Progenitor cell of endocrine pancreas (in vitro differentiated cells): Measurements from ENCODE around the gene NLK. TPM values are rescaled to one million over a fixed set of nuclear protein-coding genes. Genes with fewer than 3 reads are reported as not detected.

Experiments
- DNase-seq: peaks from one replicate; pipeline ENCODE4 v3.0.0; 2021; ENCODE audit warnings: low spot score; ENCODE audit not compliant: unreplicated experiment
- H3K27ac Mint-ChIP-seq: 2 replicates; pipeline ENCODE4 v1.8.0; 2021; ENCODE audit warnings: mild to moderate bottlenecking, moderate library complexity, mixed read lengths
- H3K27me3 Mint-ChIP-seq: 2 replicates; pipeline ENCODE4 v1.8.0; 2021; ENCODE audit warnings: mixed read lengths
- H3K36me3 Mint-ChIP-seq: 2 replicates; pipeline ENCODE4 v1.8.0; 2022; ENCODE audit warnings: mixed read lengths; ENCODE audit not compliant: insufficient read depth
- H3K4me1 Mint-ChIP-seq: 2 replicates; pipeline ENCODE4 v1.8.0; 2021; ENCODE audit warnings: low read depth, mixed read lengths
- H3K4me3 Mint-ChIP-seq: 2 replicates; pipeline ENCODE4 v1.8.0; 2021; ENCODE audit warnings: low read depth, mild to moderate bottlenecking, moderate library complexity, mixed read lengths
- H3K9me3 Mint-ChIP-seq: 2 replicates; pipeline ENCODE4 v1.8.0; 2021; ENCODE audit warnings: low read depth, mixed read lengths
- total RNA-seq: library from RNA; stranded (reverse); gene quantifications from 2 replicates; pipeline ENCODE4 v1.2.1, GENCODE V29; 2021
- TF ChIP-seq, protein P1 (sequence below): fragments of 200-600 bp; sonication (generic); IDR thresholded peaks from one replicate; pipeline ENCODE4 v1.5.0; 2021; ENCODE audit warnings: antibody characterized with exemption, mild to moderate bottlenecking; ENCODE audit not compliant: unreplicated experiment

The NLK gene
- total RNA-seq, 1 donor from 2014 or later, result 38.9 TPM

DNA sequence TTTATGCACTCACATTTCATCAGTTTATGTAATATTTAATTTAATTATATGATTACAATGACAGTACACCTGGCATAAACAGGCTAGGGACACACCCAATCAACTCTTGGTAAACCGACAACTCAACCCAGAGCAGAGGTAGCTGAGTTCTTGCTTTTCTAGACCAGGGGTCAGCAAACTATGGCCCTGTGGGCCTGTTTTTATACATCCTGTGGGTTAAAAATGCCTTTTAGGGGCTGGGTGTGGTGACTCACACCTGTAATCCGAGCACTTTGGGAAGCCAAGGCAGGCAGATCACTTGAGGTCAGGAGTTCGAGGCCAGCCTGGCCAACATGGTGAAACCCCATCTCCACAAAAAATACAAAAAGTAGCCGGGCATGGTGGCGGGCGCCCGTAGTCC, 177.3 kb downstream of the NLK start:
- no peaks in the 10 kb centered on the region for H3K27me3 Mint-ChIP-seq
- H3K36me3 Mint-ChIP-seq, result peaks cover 9% of the 10 kb centered on the region
- H3K4me3 Mint-ChIP-seq, result no peak overlapping the region
- peaks cover 8% of the 10 kb centered on the region for H3K9me3 Mint-ChIP-seq
- DNase-seq, result no peak
- H3K4me1 Mint-ChIP-seq, result no peaks in the 10 kb centered on the region
- no peak overlapping the region for H3K27ac Mint-ChIP-seq
- TF ChIP-seq, protein P1, sequence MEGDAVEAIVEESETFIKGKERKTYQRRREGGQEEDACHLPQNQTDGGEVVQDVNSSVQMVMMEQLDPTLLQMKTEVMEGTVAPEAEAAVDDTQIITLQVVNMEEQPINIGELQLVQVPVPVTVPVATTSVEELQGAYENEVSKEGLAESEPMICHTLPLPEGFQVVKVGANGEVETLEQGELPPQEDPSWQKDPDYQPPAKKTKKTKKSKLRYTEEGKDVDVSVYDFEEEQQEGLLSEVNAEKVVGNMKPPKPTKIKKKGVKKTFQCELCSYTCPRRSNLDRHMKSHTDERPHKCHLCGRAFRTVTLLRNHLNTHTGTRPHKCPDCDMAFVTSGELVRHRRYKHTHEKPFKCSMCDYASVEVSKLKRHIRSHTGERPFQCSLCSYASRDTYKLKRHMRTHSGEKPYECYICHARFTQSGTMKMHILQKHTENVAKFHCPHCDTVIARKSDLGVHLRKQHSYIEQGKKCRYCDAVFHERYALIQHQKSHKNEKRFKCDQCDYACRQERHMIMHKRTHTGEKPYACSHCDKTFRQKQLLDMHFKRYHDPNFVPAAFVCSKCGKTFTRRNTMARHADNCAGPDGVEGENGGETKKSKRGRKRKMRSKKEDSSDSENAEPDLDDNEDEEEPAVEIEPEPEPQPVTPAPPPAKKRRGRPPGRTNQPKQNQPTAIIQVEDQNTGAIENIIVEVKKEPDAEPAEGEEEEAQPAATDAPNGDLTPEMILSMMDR, result no peak

DNA sequence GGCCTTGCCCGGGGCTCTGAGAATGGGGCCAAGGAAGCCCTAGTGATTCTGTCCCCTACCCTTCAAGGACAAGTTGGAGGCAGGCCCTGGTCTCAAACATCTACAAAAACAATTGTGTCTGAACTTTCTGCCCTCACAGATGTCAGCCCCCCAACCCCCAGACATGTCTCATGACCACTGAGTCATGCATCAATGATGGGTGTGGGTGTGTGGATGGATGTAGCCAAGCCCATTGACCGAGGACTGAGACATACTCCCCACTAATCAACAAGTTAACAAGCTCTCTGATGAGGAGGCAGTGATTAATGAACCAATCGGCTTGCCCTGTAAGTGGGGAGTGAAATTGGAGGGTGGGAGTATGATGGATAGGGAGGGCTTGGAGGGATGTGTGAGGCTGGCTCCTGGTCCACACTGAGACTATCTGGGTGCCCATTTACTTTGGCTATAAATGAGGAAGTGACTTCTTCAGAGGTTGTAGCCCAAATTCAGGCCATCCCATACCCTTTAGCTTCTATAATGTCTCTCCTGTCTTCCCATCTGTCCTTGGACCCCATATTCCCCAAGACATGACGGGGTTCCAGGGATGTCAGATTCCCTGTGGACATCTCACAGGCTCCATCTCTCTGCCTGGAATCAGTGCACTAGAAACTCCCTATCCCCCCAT, 179.4 kb downstream of the NLK start:
- no peak for DNase-seq
- Mint-ChIP-seq H3K9me3 (peaks cover 8% of the 10 kb centered on the region), H3K27ac (no peak overlapping the region), H3K4me1 (no peaks in the 10 kb centered on the region), H3K27me3 (no peaks in the 10 kb centered on the region), H3K36me3 (peaks cover 9% of the 10 kb centered on the region), H3K4me3 (no peak overlapping the region)
- TF ChIP-seq, protein P1, result no peak

DNA sequence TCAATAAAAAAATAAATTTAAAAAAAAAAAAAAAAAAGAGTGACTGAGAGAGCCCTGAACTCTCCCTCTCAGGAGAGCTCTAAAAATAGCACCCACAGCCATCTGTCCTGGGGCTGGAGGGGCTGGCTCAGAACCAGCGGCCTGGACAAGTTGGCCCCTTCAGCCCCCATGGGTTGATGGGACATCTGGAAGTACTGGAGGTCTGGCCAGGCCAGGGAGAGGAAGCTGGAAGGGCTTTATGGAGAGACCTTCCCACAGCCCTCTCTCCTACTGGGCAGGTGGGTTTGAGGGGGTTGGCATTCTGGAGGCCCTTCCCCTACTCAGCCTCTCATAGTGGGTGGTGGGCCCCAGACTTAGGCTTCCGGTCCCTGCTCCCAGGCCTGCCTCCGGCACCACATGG, 182.8 kb downstream of the NLK start:
- peaks cover 9% of the 10 kb centered on the region for H3K4me1 Mint-ChIP-seq

DNA sequence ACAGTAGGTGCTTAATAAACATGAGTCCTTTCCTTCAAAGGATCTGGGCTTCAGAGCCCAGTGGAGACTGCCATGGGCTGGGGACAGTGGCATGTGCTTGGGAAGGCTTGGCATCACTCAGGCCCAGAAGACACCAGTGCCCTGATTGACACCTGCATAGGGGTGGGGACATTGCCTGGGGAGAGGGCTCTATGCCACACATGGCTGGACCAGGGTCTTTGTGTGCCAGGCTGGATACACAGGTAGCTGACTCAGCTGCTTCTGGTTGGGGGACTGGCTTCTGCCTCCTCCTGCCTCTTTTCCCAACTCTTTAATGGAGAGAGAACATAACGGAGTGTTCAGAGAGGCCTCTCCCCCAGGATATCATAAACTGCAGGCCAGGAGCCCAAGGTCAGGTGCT, 183.4 kb downstream of the NLK start:
- Mint-ChIP-seq H3K4me3 (no peak overlapping the region), H3K9me3 (peaks cover 8% of the 10 kb centered on the region), H3K4me1 (peaks cover 9% of the 10 kb centered on the region), H3K27ac (peak overlapping the region; percentile 38), H3K36me3 (peaks cover 9% of the 10 kb centered on the region), H3K27me3 (peaks cover 29% of the 10 kb centered on the region)
- TF ChIP-seq, protein P1, result no peak
- DNase-seq, result no peak

More for the DNA sequence above, 182.8 kb downstream of the NLK start:
- TF ChIP-seq, protein P1, result no peak
- no peak for DNase-seq
- Mint-ChIP-seq H3K27ac (peak overlapping the region; percentile 38), H3K27me3 (peaks cover 23% of the 10 kb centered on the region), H3K9me3 (peaks cover 8% of the 10 kb centered on the region), H3K4me3 (no peak overlapping the region), H3K36me3 (peaks cover 9% of the 10 kb centered on the region)

DNA sequence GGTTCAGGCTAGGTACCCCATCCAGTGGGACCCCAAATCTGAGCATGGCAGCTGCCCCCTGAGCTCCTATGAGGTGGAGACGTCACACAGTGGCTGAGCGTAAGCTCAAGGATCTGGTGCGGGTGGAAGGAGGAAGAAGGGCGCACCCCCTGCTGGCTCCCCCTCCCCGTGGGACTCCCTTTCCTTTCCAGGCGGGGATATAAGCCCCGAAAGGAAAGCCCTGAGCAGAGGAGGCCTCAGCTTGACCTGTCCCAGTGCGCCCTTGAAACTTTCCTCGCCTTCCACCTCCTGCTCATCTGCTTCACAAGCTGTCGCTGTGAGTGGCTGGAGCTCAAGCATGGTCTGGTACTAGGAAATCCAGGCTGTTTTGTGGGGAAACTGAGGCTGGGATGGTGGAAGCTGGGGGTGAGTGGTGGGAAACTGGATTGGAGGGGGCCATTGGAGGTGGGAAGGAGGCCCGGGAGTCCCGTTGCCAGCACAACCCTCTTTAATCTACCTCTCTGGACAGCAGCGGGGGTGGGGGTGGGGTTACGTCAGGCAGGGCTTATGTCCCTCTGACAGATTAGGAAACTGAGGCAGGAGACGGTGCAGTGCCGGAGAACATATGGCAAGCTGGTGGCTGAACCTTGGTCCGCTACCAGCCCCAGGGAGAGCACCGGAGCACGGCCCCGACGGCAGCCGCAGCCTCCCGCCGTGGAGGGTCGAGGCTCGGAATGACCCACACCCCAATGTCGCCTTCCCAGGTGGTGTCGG, 184.3 kb downstream of the NLK start:
- Mint-ChIP-seq H3K4me3 (peak overlapping the region; percentile 86), H3K9me3 (peaks cover 5% of the 10 kb centered on the region), H3K36me3 (peaks cover 7% of the 10 kb centered on the region)

More for the DNA sequence above, 184.3 kb downstream of the NLK start:
- TF ChIP-seq, protein P1, result no peak
- peaks cover 30% of the 10 kb centered on the region for H3K27me3 Mint-ChIP-seq
- peaks cover 9% of the 10 kb centered on the region for H3K4me1 Mint-ChIP-seq
- no peak for DNase-seq
- H3K27ac Mint-ChIP-seq, result no peak overlapping the region
